HS-5 (cell line): ENCODE measurements around the gene CST2.
"Not testable (repeated sequence)": the region's sequence is repeated elsewhere in the genome, so short reads cannot be mapped to it uniquely, and the experiment has no call there.

Experiments used
- DNase-seq: peaks from one replicate; pipeline ENCODE4 v3.0.0-alpha.2; 2012; ENCODE audit warnings: low read depth

CST2 gene, protein sequence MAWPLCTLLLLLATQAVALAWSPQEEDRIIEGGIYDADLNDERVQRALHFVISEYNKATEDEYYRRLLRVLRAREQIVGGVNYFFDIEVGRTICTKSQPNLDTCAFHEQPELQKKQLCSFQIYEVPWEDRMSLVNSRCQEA

DNA sequence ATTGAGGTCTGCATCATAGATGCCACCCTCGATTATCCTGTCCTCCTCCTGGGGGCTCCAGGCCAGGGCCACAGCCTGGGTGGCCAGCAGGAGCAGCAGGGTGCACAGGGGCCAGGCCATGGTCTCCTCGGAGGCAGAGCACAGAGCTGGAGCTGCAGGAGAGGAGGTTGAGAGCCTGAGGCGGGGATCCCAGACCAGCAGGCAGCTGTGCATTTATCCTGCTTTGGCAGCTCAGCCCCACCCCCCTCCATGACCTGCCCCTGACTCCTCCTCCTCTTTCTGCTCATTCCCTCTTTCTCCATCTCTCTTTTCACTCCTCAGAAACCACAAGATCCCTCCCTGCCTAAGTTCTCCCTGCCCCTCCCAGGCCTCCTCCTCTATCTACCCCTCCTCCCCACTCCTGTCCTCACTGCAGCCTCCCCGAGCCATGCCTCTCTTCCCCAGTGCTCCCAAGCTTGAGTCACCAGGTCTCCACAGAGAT lies at the start of gene CST2:
Gene CST2, minus strand, starts transcription at position 189 of the 481 bp plus-strand sequence. Its CDS starts 69 bp downstream, at position 120.
- no peak for DNase-seq

GRCh38 chr20:23875606-23876237 lies 49.2 kb upstream of the CST2 start:
- DNase-seq: no peak

- no peak for DNase-seq
These were observed 48.2 kb upstream of the CST2 start for GRCh38 chr20:23874747-23875146.

GRCh38 chr20:23873370-23874015 lies 47.0 kb upstream of the CST2 start:
- DNase-seq: no peak

DNA sequence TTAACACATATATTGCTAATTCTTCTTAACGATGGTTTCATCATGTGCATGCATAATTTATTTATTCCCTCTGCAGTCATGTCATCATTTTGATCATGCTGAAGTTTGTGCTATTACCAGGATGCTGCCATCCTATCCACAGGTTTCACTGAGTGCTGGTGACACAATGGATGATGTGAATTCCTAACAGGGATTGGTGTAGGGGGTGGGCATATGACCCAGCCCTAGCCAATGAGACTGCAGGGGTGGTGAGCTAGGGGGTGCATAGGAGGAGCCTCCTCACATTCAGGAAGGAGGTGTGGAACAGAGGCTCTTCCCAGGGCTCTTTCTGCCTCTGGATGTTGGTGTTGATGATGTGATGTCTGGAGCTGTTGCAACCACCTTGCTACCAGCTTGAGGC lies 45.5 kb upstream of the CST2 start:
- DNase-seq: no peak

- DNase-seq: no peak
These were observed 43.9 kb upstream of the CST2 start for GRCh38 chr20:23870461-23870860.

- DNase-seq: no peak
These were observed 43.0 kb upstream of the CST2 start for GRCh38 chr20:23869520-23869919.

DNA sequence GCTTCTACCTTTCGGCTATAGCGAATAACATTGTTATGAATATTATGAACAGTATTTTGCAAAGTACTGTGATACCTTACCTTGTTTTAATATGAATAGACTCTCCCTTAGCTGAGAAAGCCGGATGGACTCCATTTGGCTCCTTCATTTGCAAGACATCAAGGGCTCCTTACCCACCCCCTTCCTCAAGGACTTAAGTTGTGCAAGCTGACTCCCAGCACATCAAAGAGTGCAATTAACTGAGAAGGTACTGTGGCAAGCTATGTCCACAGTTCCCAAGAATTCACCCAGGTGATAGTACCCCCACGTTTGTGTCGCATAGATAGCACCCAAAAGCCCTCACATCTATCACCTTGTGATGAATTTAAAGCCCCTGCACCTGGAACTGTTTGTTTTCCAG lies 41.8 kb upstream of the CST2 start:
- no peak for DNase-seq

- DNase-seq: no peak
These were observed 40.7 kb upstream of the CST2 start for GRCh38 chr20:23867152-23867776.

- not testable (repeated sequence) for DNase-seq
These were observed 34.2 kb upstream of the CST2 start for GRCh38 chr20:23860771-23861170.

DNA sequence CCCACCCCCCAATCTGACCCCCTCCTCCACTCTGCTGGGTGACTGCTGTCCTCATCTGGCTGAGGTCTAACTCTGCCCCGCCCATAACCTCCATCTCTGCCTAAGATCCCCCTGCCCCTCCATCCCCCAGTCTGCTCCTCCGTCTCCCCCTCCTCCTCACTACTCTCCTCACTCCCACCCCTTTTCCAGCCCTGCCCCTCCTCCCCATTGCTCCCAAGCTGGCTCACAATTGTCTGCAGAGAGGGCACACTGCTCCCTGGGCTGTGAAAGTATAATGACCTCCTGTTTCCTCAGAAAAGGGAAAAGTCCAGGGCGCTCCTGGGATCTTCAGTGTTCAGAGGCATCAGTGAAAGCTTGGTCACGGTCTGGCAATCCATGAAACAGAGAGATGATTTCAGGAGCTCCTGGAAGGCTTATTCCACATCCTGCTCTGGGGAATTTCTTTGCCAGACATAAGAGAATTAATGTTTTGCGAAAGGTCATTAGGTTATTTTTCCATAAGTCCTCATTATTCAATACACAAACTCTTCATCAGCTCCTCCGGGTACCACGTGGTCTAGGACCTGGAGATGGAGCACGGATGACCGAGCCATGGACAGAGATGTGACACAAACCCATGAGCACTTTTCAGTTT lies 31.6 kb upstream of the CST2 start:
- no peak for DNase-seq

- DNase-seq: no peak
These were observed 30.2 kb upstream of the CST2 start for GRCh38 chr20:23856736-23857135.

DNA sequence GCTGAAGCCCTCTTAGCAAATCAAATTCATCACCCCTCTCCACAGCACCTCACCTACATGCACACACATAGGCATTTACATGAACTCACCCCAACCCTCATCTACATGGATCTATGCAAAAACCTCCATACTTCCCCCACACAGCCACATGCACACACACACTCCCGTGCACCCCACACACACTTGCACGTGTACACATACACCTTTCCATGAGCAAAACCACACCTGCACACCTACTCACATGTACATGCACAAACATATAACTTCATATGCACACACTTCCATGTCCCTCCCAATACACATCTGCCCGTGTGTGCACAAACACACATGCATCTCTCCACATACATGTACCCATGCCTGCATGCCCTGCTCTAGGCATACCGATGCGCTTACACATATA lies 29.7 kb upstream of the CST2 start:
- no peak for DNase-seq

DNA sequence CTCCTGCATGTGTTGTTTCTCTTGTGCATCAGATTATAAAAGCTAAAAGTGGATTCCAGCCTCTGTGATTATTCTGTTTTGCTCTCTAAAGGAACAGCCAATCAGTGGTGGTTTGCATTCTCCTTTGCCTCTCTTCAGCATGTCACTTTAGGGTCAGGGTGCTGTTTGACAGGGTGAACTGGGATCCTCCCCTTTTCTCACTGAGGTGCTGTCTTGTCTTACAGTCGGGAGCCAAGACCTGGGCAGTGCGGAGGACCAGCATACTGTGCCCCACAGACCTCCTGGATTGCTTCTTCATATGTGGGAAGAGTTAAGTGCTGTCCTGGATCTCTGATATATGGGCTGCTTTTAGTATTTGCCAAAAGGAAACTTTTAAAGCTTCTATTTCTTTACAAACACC lies 15.2 kb upstream of the CST2 start:
- no peak for DNase-seq

DNA sequence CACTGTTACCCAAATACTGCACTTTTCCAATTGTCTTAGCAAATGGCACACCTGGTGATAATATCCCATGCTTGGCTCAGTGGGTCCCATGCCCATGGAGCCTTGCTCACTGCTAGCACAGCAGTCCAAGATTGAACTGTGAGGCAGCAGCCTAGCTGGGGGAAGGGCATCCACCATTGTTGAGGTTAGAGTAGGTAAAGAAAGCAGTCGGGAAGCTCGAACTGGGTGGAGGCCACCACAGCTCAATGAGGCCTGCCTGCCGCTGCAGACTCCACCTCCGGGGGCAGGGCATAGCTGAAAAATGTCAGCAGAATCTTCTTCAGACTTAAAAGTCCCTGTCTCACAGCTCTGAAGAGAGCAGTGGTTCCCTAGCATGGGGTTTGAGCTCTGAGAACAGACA lies 9.2 kb upstream of the CST2 start:
- DNase-seq: no peak

DNA sequence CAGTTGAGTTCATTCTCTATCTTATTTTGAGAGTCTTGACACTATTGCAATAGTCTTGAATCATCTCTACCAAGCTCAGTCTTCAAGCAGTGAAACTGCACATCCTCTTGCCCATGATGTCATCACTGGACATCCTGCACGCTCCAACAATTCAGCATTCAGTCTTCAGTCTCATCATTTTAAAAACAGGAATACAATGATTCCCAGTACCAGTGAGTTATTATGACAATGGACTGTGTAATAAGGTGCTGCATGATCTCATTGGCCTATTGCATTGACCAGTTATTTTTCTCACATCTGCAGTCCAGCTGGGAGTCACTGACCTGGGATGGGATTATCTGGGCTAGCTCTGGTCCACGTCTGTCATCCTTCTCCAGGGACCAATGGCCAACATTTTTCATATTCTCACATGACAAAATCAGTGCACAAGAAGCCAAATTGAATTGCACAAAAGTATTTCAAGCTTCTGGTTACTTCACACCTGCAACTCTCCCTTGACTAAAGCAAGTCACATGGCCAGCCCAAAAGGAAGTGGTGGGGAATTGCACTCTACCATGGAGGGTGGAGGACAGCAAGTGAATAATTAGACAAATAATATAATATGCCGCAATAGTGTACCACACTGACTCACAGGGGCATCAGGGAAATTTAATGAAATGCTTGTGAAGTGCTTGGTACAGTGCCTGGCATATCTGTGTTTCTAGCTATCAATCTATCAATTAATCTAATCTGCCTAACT lies 6.4 kb upstream of the CST2 start:
- DNase-seq: no peak

DNA sequence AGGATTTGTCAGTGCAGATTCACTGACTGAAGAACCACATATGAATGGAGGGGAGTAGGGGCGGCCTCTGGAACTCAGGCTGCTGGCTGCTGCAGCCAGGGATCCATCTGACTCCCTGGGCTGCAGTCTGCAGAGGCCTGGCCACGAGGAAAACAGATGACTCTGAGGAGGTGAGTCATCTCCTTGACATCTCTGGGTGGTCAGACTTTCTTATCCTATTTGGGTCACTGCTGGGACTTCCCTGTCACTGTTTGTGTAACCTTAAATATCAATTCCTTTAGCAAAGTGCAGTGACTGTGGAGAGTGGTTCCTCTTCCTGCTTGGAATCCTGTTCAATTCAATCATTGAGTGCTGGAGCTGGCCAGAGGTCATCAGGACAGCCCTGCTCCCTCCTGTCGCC lies 5.4 kb upstream of the CST2 start:
- not testable (repeated sequence) for DNase-seq

DNA sequence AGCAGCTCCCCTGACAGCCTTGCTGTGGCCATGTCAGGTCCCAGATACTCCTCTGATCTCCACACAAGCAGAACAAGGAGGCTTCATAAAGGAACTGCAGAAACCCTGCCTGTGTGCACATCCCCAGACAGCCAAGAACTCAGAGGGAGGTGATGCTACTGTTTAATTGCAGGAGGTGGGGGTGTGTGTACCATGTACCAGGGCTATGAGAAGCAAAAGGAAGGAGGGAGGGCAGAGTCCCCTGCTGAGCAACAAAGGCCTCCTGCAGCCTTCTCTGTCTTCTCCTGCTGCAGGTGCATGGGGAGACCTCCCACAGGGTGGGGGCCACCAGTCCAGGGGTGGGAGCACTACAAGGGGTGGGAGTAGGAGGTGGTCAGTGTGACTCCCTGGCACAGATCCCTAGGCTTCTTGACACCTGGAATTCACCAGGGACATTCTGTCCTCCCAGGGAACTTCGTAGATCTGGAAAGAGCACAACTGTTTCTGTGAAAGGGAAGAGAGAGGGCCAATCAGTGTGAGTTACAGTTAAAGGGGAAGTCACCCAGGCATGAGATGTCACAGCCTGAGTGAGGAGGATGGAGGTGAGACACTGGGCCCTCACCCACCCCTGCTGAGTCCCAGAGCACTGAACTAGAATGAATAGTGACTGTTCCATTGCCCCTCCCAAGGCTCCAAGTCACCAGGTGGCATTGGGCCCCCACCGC lies 2.8 kb downstream of the CST2 start:
- DNase-seq: no peak

DNA sequence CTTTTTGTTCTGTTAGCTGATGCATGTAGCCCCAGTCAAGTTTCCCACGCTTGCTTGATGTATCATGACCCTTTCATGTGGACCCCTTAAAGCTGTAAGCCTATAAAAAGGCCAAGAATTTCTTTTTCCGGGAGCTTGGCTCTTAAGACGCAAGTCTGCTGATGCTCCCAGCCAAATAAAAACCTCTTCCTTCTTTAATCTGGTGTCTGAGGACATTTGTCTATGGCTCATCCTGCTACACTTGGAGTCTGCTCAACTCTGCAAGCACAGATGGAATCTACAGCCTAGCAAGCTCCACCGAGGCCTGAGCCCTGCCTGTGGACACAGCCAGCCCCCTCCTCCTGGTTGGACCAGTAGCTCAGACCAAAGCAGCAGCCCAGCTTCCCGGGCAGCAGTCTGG lies 3.4 kb downstream of the CST2 start:
- no peak for DNase-seq

DNA sequence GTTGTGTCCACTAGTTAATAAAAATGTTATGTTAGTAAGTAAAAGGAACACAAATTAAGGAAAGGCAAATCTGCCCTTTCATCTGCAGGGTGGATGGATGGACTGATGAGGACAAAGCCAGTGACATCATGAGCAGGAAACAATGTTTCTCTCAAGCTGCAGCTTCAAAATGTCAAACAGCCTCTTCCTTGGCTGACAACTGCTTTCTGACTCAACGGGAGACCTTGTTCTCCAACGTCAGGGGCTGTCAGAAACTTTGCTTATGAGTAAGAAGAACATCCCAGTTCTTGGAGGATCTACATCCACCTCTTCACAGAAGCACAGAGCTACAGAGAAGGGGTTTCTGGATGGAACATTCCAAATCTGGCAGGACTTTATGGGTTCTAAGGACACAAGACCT lies 6.0 kb downstream of the CST2 start:
- no peak for DNase-seq

- DNase-seq: not testable (repeated sequence)
These were observed 15.0 kb downstream of the CST2 start for GRCh38 chr20:23811559-23811958.
